GM18951 (cell line): ENCODE results near the gene E4F1.
A peak's percentile ranks its signal among the peaks of the same experiment; 100 is the strongest.
"Not testable (repeated sequence)": the region's sequence is repeated elsewhere in the genome, so short reads cannot be mapped to it uniquely, and the experiment has no call there.

ENCODE experiments used
- POLR2A ChIP-seq: IDR thresholded peaks from 4 replicates; pipeline ENCODE4 v1.6.1; 2011; ENCODE audit warnings: mild to moderate bottlenecking; ENCODE audit not compliant: insufficient read length, insufficient read depth; ENCODE audit errors: extremely low read depth
- in situ Hi-C: fragments of 300-500 bp; cut with MboI; formaldehyde crosslinking; loops from one replicate; pipeline ENCODE4 v1.12.0; 2022; ENCODE audit warnings: low sequenced_read_pairs, mixed read lengths, inconsistent platforms; ENCODE audit not compliant: unreplicated experiment

The E4F1 gene

GRCh38 chr16:2233046-2233775 is 9.8 kb downstream of the E4F1 start:
- TF ChIP-seq POLR2A = peak; percentile 11
- in situ Hi-C loops = no loop called here

- no peak for TF ChIP-seq POLR2A
- in situ Hi-C loops = no loop called here
Measured at GRCh38 chr16:2233872-2234812, 10.8 kb downstream of the E4F1 start.

GRCh38 chr16:2234813-2235170 is 11.4 kb downstream of the E4F1 start:
- TF ChIP-seq POLR2A = no peak
- in situ Hi-C loops = no loop called here

GRCh38 chr16:2235234-2235651 is 11.9 kb downstream of the E4F1 start:
- in situ Hi-C loops = no loop called here
- TF ChIP-seq POLR2A = no peak

GRCh38 chr16:2235695-2236336 is 12.4 kb downstream of the E4F1 start:
- in situ Hi-C loops = no loop called here
- TF ChIP-seq POLR2A = no peak

- in situ Hi-C loops = no loop called here
- TF ChIP-seq POLR2A = no peak
Measured at GRCh38 chr16:2236337-2237101, 13.1 kb downstream of the E4F1 start, which contains the start of gene DNASE1L2. DNASE1L2 (plus strand) TSS chr16:2236444; CDS start chr16:2236817, 373 bp downstream.

- TF ChIP-seq POLR2A = no peak
- in situ Hi-C loops = no loop called here
Measured at GRCh38 chr16:2237102-2237482, 13.7 kb downstream of the E4F1 start.

GRCh38 chr16:2237493-2238149 is 14.2 kb downstream of the E4F1 start:
- in situ Hi-C loops = no loop called here

GRCh38 chr16:2238150-2238837 is 14.9 kb downstream of the E4F1 start:
- peak; percentile 23 for TF ChIP-seq POLR2A
- in situ Hi-C loops = no loop called here

More at GRCh38 chr16:2237493-2238149, 14.2 kb downstream of the E4F1 start:
- no peak for TF ChIP-seq POLR2A

GRCh38 chr16:2238838-2239675 is 15.7 kb downstream of the E4F1 start:
- TF ChIP-seq POLR2A = no peak
- in situ Hi-C loops = no loop called here

- in situ Hi-C loops = not testable (repeated sequence)
Measured at GRCh38 chr16:2240331-2240730, 16.9 kb downstream of the E4F1 start.
